GM19324 (cell line): ENCODE data around the gene TMEM156.

ENCODE experiments used
- ATAC-seq: cut with Tn5 transposase; IDR thresholded peaks from one replicate; pipeline ENCODE4 v1.9.1; 2021; ENCODE audit warnings: mild to moderate bottlenecking, moderate library complexity; ENCODE audit not compliant: unreplicated experiment, low FRiP score

The TMEM156 gene

GRCh38 chr4:39032218-39033085 lies at the start of gene TMEM156:
TMEM156 (minus strand) TSS chr4:39032409; CDS start chr4:39032313, 96 bp downstream.
- peak; percentile 41 for ATAC-seq

GRCh38 chr4:39078829-39079228 lies 46.6 kb upstream of the TMEM156 start:
- ATAC-seq = no peak

DNA sequence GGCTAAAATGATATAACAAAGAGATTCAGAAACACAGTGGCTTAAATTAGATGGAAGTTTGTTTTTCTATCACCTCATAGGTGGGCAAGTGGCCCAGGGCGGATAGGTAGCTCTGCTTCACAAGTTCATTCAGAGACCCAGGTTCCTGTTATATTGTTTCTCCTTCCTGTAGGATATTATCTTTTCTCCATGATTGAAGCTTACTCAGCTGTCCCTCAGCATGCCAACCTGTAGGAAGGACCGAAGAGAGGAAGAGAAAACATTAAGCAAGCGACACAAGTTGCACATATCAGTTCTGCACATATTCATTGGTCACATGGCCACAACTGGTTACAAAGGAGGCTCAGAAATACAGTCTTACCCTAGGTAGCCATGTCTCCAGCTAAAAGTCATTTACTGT lies 36.7 kb upstream of the TMEM156 start:
- no peak for ATAC-seq

DNA sequence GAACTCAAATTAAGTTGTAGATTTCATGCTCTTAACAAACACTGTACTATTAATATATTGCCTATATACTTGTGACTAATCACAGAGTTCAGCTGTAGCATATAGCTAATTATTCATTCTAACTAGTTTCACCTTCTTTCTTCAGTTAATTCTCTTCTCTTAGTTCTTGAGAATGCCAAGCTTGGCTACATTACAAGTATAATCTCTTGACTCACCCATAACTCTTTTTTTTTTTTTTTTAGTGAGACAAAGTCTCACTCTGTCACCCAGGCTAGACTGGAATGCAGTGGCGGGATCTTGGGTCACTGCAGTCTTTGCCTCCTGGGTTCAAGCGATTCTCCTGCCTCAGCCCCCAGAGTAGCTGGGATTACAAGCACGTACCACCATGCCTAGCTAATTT lies 35.2 kb upstream of the TMEM156 start:
- ATAC-seq = no peak

DNA sequence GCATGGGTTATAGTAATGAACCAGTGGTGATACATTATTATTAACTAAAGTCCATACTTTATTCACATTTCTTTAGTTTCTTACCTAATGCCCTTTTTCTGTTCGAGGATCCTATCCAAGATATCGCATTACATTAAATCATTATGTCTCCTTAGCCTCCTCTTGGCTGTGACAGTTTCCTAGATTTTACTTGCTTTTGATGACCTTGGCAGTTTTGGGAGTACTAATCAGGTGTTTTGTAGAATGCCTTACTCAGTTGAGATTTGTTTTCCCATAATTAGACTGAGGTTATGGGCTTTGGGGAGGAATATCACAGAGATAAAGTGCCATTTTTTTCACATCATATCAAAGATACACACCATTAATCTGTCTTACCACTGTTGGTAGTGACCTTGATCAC lies 34.8 kb upstream of the TMEM156 start:
- ATAC-seq = no peak

GRCh38 chr4:39066371-39066770 lies 34.2 kb upstream of the TMEM156 start:
- no peak for ATAC-seq

DNA sequence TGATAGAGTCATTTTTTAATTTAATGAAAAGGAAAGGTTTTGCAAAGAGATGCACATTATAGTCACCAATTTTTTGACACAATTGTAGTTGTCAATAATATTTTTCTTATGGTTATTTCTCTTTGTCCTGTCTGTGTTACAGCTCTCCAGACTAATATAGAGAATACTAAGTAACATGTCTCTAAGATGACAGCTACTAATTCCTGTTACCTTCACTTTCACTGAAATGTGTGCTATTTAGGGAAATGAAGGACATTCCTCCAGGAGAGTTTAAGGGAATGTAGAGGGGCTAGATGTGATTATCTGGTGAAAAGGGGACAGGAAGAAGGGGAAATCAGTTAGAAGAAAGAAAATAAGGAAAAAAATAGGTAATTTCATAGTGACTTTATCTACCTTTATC lies 31.2 kb upstream of the TMEM156 start:
- no peak for ATAC-seq

GRCh38 chr4:39062770-39063097 lies 30.5 kb upstream of the TMEM156 start:
- no peak for ATAC-seq

- ATAC-seq = no peak
These were observed 30.0 kb upstream of the TMEM156 start, which contains the start of gene KLHL5 for GRCh38 chr4:39062094-39062769. KLHL5 (plus strand) TSS chr4:39062232; CDS start chr4:39062653, 421 bp downstream.

DNA sequence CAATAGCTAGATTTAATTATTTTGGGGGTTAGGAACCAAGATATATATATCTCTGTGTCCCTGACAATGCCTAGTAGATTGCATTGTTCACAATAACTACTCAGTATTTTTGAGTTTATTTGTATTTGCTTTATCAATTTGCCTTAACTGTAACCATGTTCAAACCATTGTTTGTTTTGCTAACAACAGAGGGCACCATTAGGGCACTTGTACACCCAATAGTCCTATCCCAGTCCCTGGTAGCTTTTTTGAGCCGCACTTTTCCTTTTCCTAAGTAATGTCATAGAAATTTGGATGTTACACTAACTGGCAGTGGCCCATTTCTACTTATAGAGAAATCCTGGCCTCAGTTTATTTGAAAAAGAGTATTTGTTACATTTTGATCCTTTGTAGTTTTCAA lies 29.2 kb upstream of the TMEM156 start:
- no peak for ATAC-seq

GRCh38 chr4:39056023-39056422 lies 23.8 kb upstream of the TMEM156 start:
- no peak for ATAC-seq

- no peak for ATAC-seq
These were observed 22.3 kb upstream of the TMEM156 start for GRCh38 chr4:39054497-39054896.

GRCh38 chr4:39053983-39054382 lies 21.8 kb upstream of the TMEM156 start:
- no peak for ATAC-seq

GRCh38 chr4:39051492-39051891 lies 19.3 kb upstream of the TMEM156 start:
- ATAC-seq = no peak

GRCh38 chr4:39050590-39050989 lies 18.4 kb upstream of the TMEM156 start:
- no peak for ATAC-seq

DNA sequence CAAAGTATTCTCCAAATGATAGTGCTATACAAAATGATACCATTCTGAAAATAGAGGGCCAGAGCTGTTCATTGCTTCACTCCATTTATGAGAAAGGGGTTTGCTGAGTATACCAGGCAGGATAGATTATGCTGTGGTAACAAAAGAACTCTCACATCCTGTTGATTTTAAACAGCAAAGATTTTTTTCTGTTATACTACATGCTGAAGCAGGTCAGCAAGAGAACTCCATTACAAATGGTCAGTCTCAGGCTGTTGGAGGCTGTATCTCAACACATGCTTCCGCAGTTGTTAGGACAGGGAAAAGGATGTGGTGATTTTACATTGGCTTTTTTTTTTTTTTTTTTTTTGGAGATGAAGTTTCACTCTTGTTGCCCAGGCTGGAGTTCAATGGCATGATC lies 16.1 kb upstream of the TMEM156 start:
- no peak for ATAC-seq

DNA sequence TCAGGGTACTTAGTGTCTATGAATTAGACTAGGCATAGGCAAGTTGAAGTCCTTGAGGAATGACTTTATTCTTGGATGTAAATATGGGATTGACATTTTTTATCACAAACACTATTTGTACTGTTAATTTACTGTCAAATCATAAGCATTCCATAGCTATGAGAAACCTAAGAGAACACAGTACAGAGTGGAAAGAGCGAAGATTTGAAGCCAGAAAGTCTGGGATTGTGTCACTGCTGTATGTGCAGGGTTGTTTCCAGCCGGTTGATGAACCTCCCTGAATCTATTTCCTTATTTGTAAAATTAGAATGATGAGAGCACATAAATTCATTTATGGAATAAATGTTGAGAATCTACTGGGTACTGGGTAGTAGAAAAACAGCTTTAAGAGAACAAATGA lies 15.5 kb upstream of the TMEM156 start:
- no peak for ATAC-seq

DNA sequence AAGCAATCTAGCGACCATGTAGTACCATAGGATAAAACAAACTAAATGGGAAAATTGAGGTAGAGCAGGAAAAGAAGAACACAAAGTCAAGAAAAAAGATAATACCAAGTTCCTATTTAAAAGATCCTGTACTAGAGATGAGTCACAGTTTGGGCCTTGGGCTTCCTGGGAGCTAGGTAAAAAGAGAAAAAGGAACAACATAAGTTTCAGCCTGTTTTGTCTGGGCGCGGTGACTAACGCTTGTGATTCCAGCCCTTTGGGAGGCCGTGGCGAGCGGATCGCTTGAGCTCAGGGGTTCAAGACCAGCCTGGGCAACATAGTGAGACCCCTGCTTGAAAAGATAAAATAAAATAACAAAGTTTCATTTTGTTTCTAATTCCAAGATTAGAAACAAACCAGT lies 14.0 kb upstream of the TMEM156 start:
- no peak for ATAC-seq

- ATAC-seq = no peak
These were observed 13.6 kb upstream of the TMEM156 start for GRCh38 chr4:39045827-39046221.

GRCh38 chr4:39044956-39045826 lies 13.0 kb upstream of the TMEM156 start:
- ATAC-seq = peak; percentile 40

GRCh38 chr4:39044364-39044955 lies 12.3 kb upstream of the TMEM156 start:
- peak; percentile 81 for ATAC-seq
